Gastroesophageal sphincter (tissue), 4 donors: ENCODE results near the gene RAD18. TPM values are rescaled to one million over a fixed set of nuclear protein-coding genes. Genes with fewer than 3 reads are reported as not detected.

Experiments
- ATAC-seq: fragments of 150-250 bp; one replicate; pipeline ENCODE4 v1.9.1; 2016; ENCODE audit warnings: mild to moderate bottlenecking, moderate library complexity
- H3K27ac ChIP-seq, 4 donors: fragments of 200-600 bp; sonication (generic) in 3 of 4; 1 replicate in 3 of 4; 2 replicates in 1 of 4; pipeline ENCODE4 v1.5.1; 2016 to 2019
- H3K27me3 ChIP-seq: fragments of 200-600 bp; sonication (generic); one replicate; pipeline ENCODE4 v1.5.1; 2019
- H3K36me3 ChIP-seq, 2 donors: fragments of 200-600 bp; sonication (generic); one replicate each; pipeline ENCODE4 v1.5.1; 2019; ENCODE audit warnings: control low read depth in 1 of 2
- H3K4me1 ChIP-seq, 3 donors: fragments of 200-600 bp; sonication (generic); 1 replicate in 2 of 3; 2 replicates in 1 of 3; pipeline ENCODE4 v1.5.1; 2016 to 2019; ENCODE audit warnings: control low read depth in 2 of 3
- H3K4me3 ChIP-seq, 2 donors: fragments of 200-600 bp; sonication (generic); one replicate each; pipeline ENCODE4 v1.5.1; 2019; ENCODE audit warnings: mild to moderate bottlenecking in 1 of 2, moderate library complexity in 1 of 2
- H3K9me3 ChIP-seq, 3 donors: fragments of 200-600 bp; sonication (generic); one replicate each; pipeline ENCODE4 v1.5.1; 2017 to 2019; ENCODE audit warnings: control low read depth in 2 of 3
- EP300 ChIP-seq: sonication (generic); formaldehyde crosslinking; IDR thresholded peaks from one replicate; pipeline ENCODE4 v1.6.1; 2017; ENCODE audit warnings: antibody characterized with exemption, mild to moderate bottlenecking
- POLR2A ChIP-seq, 2 donors: fragments of 450-650 bp; IDR thresholded peaks; one replicate each; pipeline ENCODE4 v1.6.1; 2017; ENCODE audit warnings: antibody characterized with exemption in 2 of 2, mild to moderate bottlenecking in 2 of 2, moderate library complexity in 1 of 2
- POLR2AphosphoS5 ChIP-seq: sonication (generic); formaldehyde crosslinking; IDR thresholded peaks from one replicate; pipeline ENCODE4 v1.6.1; 2017; ENCODE audit warnings: antibody characterized with exemption
- WGBS, 2 donors: methylation state at CpG; one replicate each; pipeline ENCODE4 v1.1.5; 2018; ENCODE audit warnings: low coverage in 1 of 2; 5-methylcytosine and 5-hydroxymethylcytosine counted together
- total RNA-seq, 4 donors: library from RNA; depleted of rRNA; stranded (reverse); fragments of >200 nt; gene quantifications; one replicate each; pipeline ENCODE4 v1.1.0, GENCODE V29; 2016
- TF ChIP-seq, protein P1 (sequence below), 4 experiments: fragments of 200-600 bp in 2 of 4; fragments of 450-650 bp in 2 of 4; sonication (generic) in 1 of 4; IDR thresholded peaks; one replicate each; pipeline ENCODE4 v1.5.1; 2017 to 2019; ENCODE audit warnings: antibody characterized with exemption in 4 of 4, mild to moderate bottlenecking in 2 of 4, moderate library complexity in 2 of 4

RAD18 gene, protein sequence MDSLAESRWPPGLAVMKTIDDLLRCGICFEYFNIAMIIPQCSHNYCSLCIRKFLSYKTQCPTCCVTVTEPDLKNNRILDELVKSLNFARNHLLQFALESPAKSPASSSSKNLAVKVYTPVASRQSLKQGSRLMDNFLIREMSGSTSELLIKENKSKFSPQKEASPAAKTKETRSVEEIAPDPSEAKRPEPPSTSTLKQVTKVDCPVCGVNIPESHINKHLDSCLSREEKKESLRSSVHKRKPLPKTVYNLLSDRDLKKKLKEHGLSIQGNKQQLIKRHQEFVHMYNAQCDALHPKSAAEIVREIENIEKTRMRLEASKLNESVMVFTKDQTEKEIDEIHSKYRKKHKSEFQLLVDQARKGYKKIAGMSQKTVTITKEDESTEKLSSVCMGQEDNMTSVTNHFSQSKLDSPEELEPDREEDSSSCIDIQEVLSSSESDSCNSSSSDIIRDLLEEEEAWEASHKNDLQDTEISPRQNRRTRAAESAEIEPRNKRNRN
- 1 to 10 TPM; 5.7 to 7.8 (median 6.6) TPM for total RNA-seq

DNA sequence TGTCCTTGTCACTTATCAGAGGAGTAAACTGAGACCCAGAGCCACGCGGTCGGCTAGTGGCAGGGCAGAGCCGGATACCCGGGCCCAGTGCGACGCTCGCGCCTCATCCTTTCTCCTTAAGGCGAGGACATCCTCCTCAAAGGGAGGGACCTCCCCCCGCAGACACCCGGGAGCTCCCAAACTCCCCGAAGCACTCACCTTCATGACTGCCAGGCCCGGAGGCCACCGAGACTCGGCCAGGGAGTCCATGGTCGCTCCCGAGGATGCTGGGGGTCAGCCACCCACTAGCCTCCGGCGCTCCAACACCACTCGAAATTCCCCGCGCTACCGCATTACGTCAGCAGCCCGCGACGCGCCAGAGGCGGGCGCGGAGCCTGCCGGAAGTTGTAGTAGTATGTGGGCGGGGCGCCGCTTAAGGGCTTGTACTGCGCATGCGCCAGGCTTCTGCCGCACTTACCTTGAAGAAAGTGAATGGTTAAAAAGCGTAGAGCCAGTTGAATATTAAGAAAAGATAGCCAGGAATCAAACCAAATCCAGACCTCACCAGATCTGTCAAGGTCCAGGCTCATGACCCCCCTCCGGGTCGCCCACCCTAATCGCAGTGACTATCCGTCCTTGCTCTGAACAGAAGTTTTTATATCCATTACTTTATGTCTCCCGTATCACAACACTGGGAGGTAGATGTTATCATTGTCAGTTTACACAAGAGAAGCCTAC, at the start of gene RAD18:
Gene RAD18, minus strand, starts transcription at position 336 of the 717 bp plus-strand sequence. Its CDS starts 87 bp downstream, at position 249.
- peaks cover 0 to 4% of the 10 kb centered on the region in 2 donors for H3K36me3 ChIP-seq
- H3K4me1 ChIP-seq, result peaks cover 3 to 20% (median 6%) of the 10 kb centered on the region in 3 donors
- peaks cover 2% of the 10 kb centered on the region for H3K27me3 ChIP-seq
- peak; percentile 98 for ATAC-seq
- peak within 1 kb of the TSS; percentile 56 to 82 (median 80) for H3K27ac ChIP-seq
- TF ChIP-seq EP300 (no peak), POLR2AphosphoS5 (peak; percentile 74)
- H3K9me3 ChIP-seq, result no peaks in the 10 kb centered on the region
- 0% methylated on average over 3 to 17 of the region's 45 CpGs for WGBS, 2 donors
- peak within 1 kb of the TSS; percentile 67 to 99 for H3K4me3 ChIP-seq

DNA sequence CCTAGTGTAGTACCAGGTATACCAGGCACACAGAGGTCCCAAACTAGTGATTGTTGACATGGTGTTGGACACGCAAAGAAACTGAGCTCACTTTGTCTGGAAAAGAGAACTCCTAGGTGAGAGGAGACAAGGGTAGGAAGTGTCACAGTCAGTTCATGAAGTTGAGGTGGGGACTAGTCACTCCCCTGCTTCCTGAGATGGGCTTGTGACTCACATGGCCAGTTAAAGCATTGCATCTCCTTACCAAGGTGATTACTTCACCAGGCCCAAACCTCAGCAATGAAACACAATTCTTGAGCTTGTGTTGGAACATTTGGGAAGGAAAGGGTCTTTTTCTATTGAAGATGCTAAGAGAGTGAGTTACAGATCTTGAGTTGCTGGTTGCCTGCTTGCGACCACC, 49.2 kb upstream of the RAD18 start:
- no peak overlapping the region for H3K4me3 ChIP-seq
- ATAC-seq, result no peak
- no peak overlapping the region for H3K27ac ChIP-seq
- H3K36me3 ChIP-seq, result peaks cover 0 to 38% of the 10 kb centered on the region in 2 donors
- H3K4me1 ChIP-seq, result no peaks in the 10 kb centered on the region
- H3K9me3 ChIP-seq, result no peaks in the 10 kb centered on the region
- WGBS, 2 donors, result 100% methylated on average over 1 to 2 of the region's 2 CpGs
- no peaks in the 10 kb centered on the region for H3K27me3 ChIP-seq
- TF ChIP-seq EP300 (no peak), POLR2AphosphoS5 (no peak), POLR2A (IDR thresholded peaks at IDR 0.05) (no peak)
- TF ChIP-seq, protein P1, sequence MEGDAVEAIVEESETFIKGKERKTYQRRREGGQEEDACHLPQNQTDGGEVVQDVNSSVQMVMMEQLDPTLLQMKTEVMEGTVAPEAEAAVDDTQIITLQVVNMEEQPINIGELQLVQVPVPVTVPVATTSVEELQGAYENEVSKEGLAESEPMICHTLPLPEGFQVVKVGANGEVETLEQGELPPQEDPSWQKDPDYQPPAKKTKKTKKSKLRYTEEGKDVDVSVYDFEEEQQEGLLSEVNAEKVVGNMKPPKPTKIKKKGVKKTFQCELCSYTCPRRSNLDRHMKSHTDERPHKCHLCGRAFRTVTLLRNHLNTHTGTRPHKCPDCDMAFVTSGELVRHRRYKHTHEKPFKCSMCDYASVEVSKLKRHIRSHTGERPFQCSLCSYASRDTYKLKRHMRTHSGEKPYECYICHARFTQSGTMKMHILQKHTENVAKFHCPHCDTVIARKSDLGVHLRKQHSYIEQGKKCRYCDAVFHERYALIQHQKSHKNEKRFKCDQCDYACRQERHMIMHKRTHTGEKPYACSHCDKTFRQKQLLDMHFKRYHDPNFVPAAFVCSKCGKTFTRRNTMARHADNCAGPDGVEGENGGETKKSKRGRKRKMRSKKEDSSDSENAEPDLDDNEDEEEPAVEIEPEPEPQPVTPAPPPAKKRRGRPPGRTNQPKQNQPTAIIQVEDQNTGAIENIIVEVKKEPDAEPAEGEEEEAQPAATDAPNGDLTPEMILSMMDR (IDR thresholded peaks at IDR 0.05), result no peak

DNA sequence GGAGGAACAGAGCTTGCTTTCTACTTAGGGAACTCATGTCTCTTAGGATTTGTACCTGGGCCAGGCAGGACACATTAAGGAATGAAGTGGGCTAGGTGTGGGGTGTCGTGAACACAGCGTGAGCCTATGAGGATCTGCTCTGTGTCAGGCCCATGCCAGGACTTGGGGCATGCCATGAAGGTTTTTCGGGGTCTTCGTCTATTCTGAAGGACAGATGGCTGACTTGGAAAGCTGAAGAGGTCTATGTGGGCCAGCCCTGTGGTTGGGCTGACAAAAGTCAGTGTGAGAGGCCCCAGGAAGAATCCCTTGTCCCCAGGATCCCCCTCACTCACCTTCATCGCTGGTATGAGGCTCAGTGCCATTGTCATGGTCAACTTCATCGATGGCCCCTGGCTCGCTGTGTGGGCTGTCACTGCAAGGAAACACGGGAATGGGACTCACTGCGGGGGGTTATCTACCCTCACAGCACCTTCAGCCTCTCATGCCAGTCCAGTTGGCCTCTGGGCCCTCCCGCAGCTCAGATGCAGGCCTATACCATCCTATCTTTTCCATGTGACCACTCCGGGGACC, 46.8 kb upstream of the RAD18 start:
- 80% methylated on average over 1 of the region's 11 CpGs; no CpG with 5 or more reads in 1 of the 2 donors for WGBS, 2 donors
- Histone ChIP-seq H3K9me3 (no peaks in the 10 kb centered on the region), H3K36me3 (peaks cover 0 to 36% of the 10 kb centered on the region in 2 donors), H3K27ac (no peak overlapping the region), H3K4me1 (no peaks in the 10 kb centered on the region), H3K4me3 (no peak overlapping the region), H3K27me3 (no peaks in the 10 kb centered on the region)
- no peak for ATAC-seq
- TF ChIP-seq POLR2A (IDR thresholded peaks at IDR 0.05), result no peak
- TF ChIP-seq, protein P1 (IDR thresholded peaks at IDR 0.05), result no peak
- TF ChIP-seq EP300, result no peak
- no peak for TF ChIP-seq POLR2AphosphoS5

DNA sequence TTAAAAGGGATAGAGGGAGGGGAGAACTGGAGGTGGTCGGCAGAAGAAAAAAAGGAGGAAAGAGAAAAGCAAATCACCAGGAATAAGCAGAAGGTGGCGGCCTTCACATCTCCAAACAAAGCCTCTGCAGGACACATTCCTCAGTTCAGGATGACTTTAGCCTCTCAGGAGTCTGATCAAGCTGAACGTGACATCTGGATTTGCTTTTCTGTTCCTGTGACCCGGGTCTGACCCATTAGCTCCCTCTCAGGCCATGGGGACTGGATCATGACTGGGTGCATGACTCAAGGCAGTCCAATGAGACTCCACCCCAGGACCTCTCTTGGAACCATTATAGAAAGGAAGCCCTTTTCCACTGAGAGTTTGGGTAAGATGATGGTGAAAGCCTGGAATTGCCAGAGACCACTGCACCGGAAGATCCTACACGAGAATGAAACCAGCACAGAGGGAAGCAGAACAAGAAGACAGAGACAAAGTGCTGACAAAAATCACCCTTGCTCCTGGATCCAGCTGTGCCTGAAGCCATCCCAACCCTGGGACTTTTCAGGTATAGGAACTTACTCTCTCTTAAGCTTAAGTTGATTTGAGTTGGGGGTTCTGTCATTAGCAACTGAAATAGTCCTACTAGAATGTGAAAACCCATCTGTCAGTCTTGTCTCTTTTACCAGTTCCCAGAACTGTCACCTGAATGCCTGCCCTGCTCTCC, 45.4 kb upstream of the RAD18 start:
- ATAC-seq, result no peak
- Histone ChIP-seq H3K36me3 (peaks cover 0 to 30% of the 10 kb centered on the region in 2 donors), H3K27ac (no peak overlapping the region), H3K4me1 (no peaks in the 10 kb centered on the region), H3K4me3 (no peak overlapping the region), H3K9me3 (no peaks in the 10 kb centered on the region), H3K27me3 (no peaks in the 10 kb centered on the region)
- TF ChIP-seq POLR2A (IDR thresholded peaks at IDR 0.05) (no peak), EP300 (no peak), POLR2AphosphoS5 (no peak)
- TF ChIP-seq, protein P1 (IDR thresholded peaks at IDR 0.05), result no peak
- 58 to 83% methylated on average over 4 to 5 of the region's 6 CpGs for whole genome bisulfite sequencing, 2 donors
